H1 (cell line): ENCODE data around the gene ITPK1. TPM values are rescaled to one million over a fixed set of nuclear protein-coding genes. Genes with fewer than 3 reads are reported as not detected.

Source experiments
- CTCF ChIA-PET: fragments of 300-600 bp; sonication (Branson Sonifier 250); formaldehyde crosslinking; loops from one replicate; lab custom pipeline; 2021; ENCODE audit not compliant: partially characterized antibody; lab: Charles Lee
- POLR2A ChIA-PET: fragments of 300-600 bp; sonication (Branson Sonifier 250); formaldehyde crosslinking; loops from one replicate; lab custom pipeline; 2021; ENCODE audit warnings: inconsistent platforms; ENCODE audit not compliant: partially characterized antibody; lab: Charles Lee
- DNase-seq, 2 experiments: peaks; one replicate each; pipeline versions ENCODE4 v3.0.0 to v3.0.0-alpha.2; 2010 to 2022; ENCODE audit warnings: low spot score in 2 of 2, low read depth in 1 of 2, mixed read lengths in 1 of 2
- FAIRE-seq: peaks from 2 replicates; lab custom pipeline; 2011; peaks lifted over from hg19 to GRCh38; lab: Jason Lieb, UNC
- H2AFZ ChIP-seq: 2 replicates; pipeline ENCODE4 v1.8.1; 2012; ENCODE audit warnings: low read length, inconsistent platforms
- H2AK5ac ChIP-seq: 2 replicates; pipeline ENCODE4 v1.6.1; 2013; ENCODE audit warnings: low read depth, low read length
- H2BK120ac ChIP-seq: replicated peaks from 2 replicates; pipeline ENCODE3; 2013; ENCODE audit warnings: low read depth, low read length, inconsistent platforms
- H2BK12ac ChIP-seq: 2 replicates; pipeline ENCODE4 v1.6.1; 2013; ENCODE audit warnings: low read depth, low read length
- H2BK15ac ChIP-seq: 2 replicates; pipeline ENCODE4 v1.6.1; 2013; ENCODE audit warnings: low read length
- H2BK20ac ChIP-seq: 2 replicates; pipeline ENCODE4 v1.6.1; 2013; ENCODE audit warnings: low read length
- H2BK5ac ChIP-seq: 2 replicates; pipeline ENCODE4 v1.6.1; 2013; ENCODE audit warnings: low read depth, low read length
- H3K14ac ChIP-seq: 2 replicates; pipeline ENCODE4 v1.6.1; 2013; ENCODE audit warnings: inconsistent platforms; ENCODE audit not compliant: insufficient read length
- H3K18ac ChIP-seq: 2 replicates; pipeline ENCODE4 v1.6.1; 2013; ENCODE audit warnings: low read length; ENCODE audit errors: extremely low read depth
- H3K23ac ChIP-seq: 2 replicates; pipeline ENCODE4 v1.6.1; 2013; ENCODE audit warnings: inconsistent platforms; ENCODE audit not compliant: insufficient read length
- H3K23me2 ChIP-seq: 2 replicates; pipeline ENCODE4 v1.6.1; 2013; ENCODE audit warnings: low read depth, low read length
- H3K27ac ChIP-seq: 2 replicates; pipeline ENCODE4 v1.6.1; 2011; ENCODE audit warnings: low read depth, low read length, inconsistent platforms
- H3K27me3 ChIP-seq, 4 experiments: replicated peaks in 1 of 4; 1 replicate in 1 of 4; 2 replicates in 3 of 4; pipeline versions ENCODE4 v1.6.1 to v1.8.1; 2011 to 2013; ENCODE audit warnings: low read length in 3 of 4, mild to moderate bottlenecking in 3 of 4, inconsistent platforms in 2 of 4, mixed read lengths in 2 of 4, moderate library complexity in 1 of 4; ENCODE audit not compliant: control insufficient read depth in 3 of 4, insufficient read depth in 3 of 4; ENCODE audit errors: extremely low read depth in 1 of 4
- H3K36me3 ChIP-seq, 4 experiments: 2 replicates each; pipeline versions ENCODE4 v1.6.1 to v1.8.1; 2011 to 2013; ENCODE audit warnings: mild to moderate bottlenecking in 4 of 4, low read length in 3 of 4, moderate library complexity in 2 of 4, control low read depth in 1 of 4, inconsistent platforms in 1 of 4; ENCODE audit not compliant: insufficient read depth in 4 of 4, control insufficient read depth in 2 of 4
- H3K4ac ChIP-seq: replicated peaks from 2 replicates; pipeline ENCODE3; 2013; ENCODE audit warnings: low read length, low read depth, mixed read lengths, inconsistent platforms; ENCODE audit not compliant: insufficient read length
- H3K4me1 ChIP-seq, 4 experiments: replicated peaks in 1 of 4; 1 replicate in 1 of 4; 2 replicates in 3 of 4; pipeline versions ENCODE4 v1.6.1 to v1.8.1; 2011 to 2013; ENCODE audit warnings: low read length in 3 of 4, inconsistent platforms in 2 of 4, mixed read lengths in 1 of 4; ENCODE audit not compliant: insufficient read depth in 4 of 4, control insufficient read depth in 3 of 4
- H3K4me2 ChIP-seq, 2 experiments: 2 replicates each; pipeline versions ENCODE4 v1.6.1 to v1.8.1; 2011 to 2013; ENCODE audit warnings: low read depth in 2 of 2, low read length in 2 of 2, control low read depth in 1 of 2, inconsistent platforms in 1 of 2, mild to moderate bottlenecking in 1 of 2; ENCODE audit not compliant: insufficient read depth in 1 of 2
- H3K4me3 ChIP-seq, 4 experiments: fragments of 200-600, 300-600 bp in 1 of 4; sonication (generic), shearing (Covaris generic), sonication (Bioruptor Twin) in 1 of 4; 2 replicates each; pipeline versions ENCODE4 v1.5.1 to v1.8.1; 2011 to 2016; ENCODE audit warnings: low read length in 4 of 4, low read depth in 3 of 4, control low read depth in 2 of 4, inconsistent platforms in 2 of 4, mild to moderate bottlenecking in 2 of 4, mixed read lengths in 1 of 4, moderate library complexity in 1 of 4; ENCODE audit not compliant: insufficient read depth in 2 of 4; ENCODE audit errors: extremely low read depth in 1 of 4
- H3K56ac ChIP-seq: replicated peaks from 2 replicates; pipeline ENCODE3; 2013; ENCODE audit warnings: low read depth, mild to moderate bottlenecking, mixed read lengths, low read length, inconsistent platforms; ENCODE audit not compliant: insufficient read length
- H3K79me1 ChIP-seq: 2 replicates; pipeline ENCODE4 v1.6.1; 2013; ENCODE audit warnings: low read depth, low read length, control low read depth
- H3K79me2 ChIP-seq, 2 experiments: 2 replicates each; pipeline versions ENCODE4 v1.6.1 to v1.8.1; 2012 to 2013; ENCODE audit warnings: low read length in 2 of 2, mild to moderate bottlenecking in 2 of 2, inconsistent platforms in 1 of 2; ENCODE audit not compliant: insufficient read depth in 2 of 2, control insufficient read depth in 1 of 2
- H3K9ac ChIP-seq, 4 experiments: replicated peaks in 1 of 4; 1 replicate in 1 of 4; 2 replicates in 3 of 4; pipeline versions ENCODE4 v1.6.1 to v1.8.1; 2011 to 2013; ENCODE audit warnings: low read depth in 3 of 4, low read length in 3 of 4, control low read depth in 2 of 4, mild to moderate bottlenecking in 2 of 4, moderate library complexity in 2 of 4, inconsistent platforms in 1 of 4; ENCODE audit errors: extremely low read depth in 1 of 4
- H3K9me3 ChIP-seq, 2 experiments: 2 replicates each; pipeline versions ENCODE4 v1.6.1 to v1.8.1; 2012 to 2013; ENCODE audit warnings: mild to moderate bottlenecking in 2 of 2, moderate library complexity in 2 of 2, control low read depth in 1 of 2, inconsistent platforms in 1 of 2, low read depth in 1 of 2, low read length in 1 of 2, mixed read lengths in 1 of 2; ENCODE audit not compliant: insufficient read depth in 2 of 2
- H4K20me1 ChIP-seq, 2 experiments: replicated peaks in 1 of 2; 2 replicates each; pipeline versions ENCODE3 to v1.8.1; 2011 to 2013; ENCODE audit warnings: inconsistent platforms in 2 of 2, low read length in 2 of 2, mild to moderate bottlenecking in 1 of 2; ENCODE audit not compliant: insufficient read depth in 2 of 2, control insufficient read depth in 1 of 2
- H4K5ac ChIP-seq: 2 replicates; pipeline ENCODE4 v1.6.1; 2013; ENCODE audit warnings: low read length, low read depth, mixed read lengths, inconsistent platforms; ENCODE audit not compliant: insufficient read length
- H4K8ac ChIP-seq: 2 replicates; pipeline ENCODE4 v1.8.0; 2013; ENCODE audit warnings: mild to moderate bottlenecking, moderate library complexity, low read length, inconsistent platforms; ENCODE audit not compliant: insufficient read depth; ENCODE audit errors: extremely low read depth
- H4K91ac ChIP-seq: replicated peaks from 2 replicates; pipeline ENCODE3; 2013; ENCODE audit warnings: low read length, mixed read lengths, inconsistent platforms; ENCODE audit not compliant: insufficient read length
- ATF3 ChIP-seq: IDR thresholded peaks from 2 replicates; pipeline ENCODE4 v1.6.1; 2011; ENCODE audit warnings: low read depth, mild to moderate bottlenecking, low read length; ENCODE audit not compliant: insufficient read depth
- BCL11A ChIP-seq, 2 experiments: IDR thresholded peaks; one replicate each; pipeline ENCODE4 v1.6.1; 2011; ENCODE audit warnings: low read depth in 2 of 2, low read length in 2 of 2, mild to moderate bottlenecking in 2 of 2
- CBX8 ChIP-seq: fragments of 300-800, 300-1000 bp; sonication (generic); IDR thresholded peaks from 2 replicates; pipeline ENCODE4 v1.7.1; 2016; ENCODE audit warnings: low read depth, low read length, borderline replicate concordance
- CHD1 ChIP-seq: IDR thresholded peaks from 2 replicates; pipeline ENCODE4 v1.6.1; 2012; ENCODE audit warnings: low read depth, low read length, improper control_type of control experiment
- EP300 ChIP-seq, 2 experiments: IDR thresholded peaks; 1 replicate in 1 of 2; 2 replicates in 1 of 2; pipeline ENCODE4 v1.6.1; 2011 to 2012; ENCODE audit warnings: low read depth in 2 of 2, low read length in 2 of 2, mild to moderate bottlenecking in 2 of 2, borderline replicate concordance in 1 of 2, inconsistent platforms in 1 of 2, moderate library complexity in 1 of 2
- EZH2 ChIP-seq: fragments of 200-600 bp; sonication (generic); IDR thresholded peaks from 2 replicates; pipeline ENCODE4 v1.7.1; 2012; ENCODE audit warnings: low read depth, mild to moderate bottlenecking, moderate library complexity, low read length, inconsistent platforms; ENCODE audit not compliant: severe bottlenecking
- GABPA ChIP-seq: IDR thresholded peaks from 2 replicates; pipeline ENCODE4 v1.6.1; 2011; ENCODE audit warnings: mild to moderate bottlenecking, low read length, moderate library complexity, borderline replicate concordance; ENCODE audit not compliant: insufficient read depth
- KDM5A ChIP-seq: fragments of 200-600 bp; IDR thresholded peaks from 2 replicates; pipeline ENCODE4 v1.7.1; 2012; ENCODE audit warnings: mild to moderate bottlenecking, low read length, inconsistent platforms, mixed read lengths
- POLR2A ChIP-seq, 2 experiments: IDR thresholded peaks; 1 replicate in 1 of 2; 2 replicates in 1 of 2; pipeline ENCODE4 v1.6.1; 2011; ENCODE audit warnings: low read depth in 2 of 2, low read length in 2 of 2, mild to moderate bottlenecking in 2 of 2; ENCODE audit errors: control extremely low read depth in 1 of 2
- SAP30 ChIP-seq: fragments of 300-600 bp; sonication (generic); IDR thresholded peaks from 2 replicates; pipeline ENCODE4 v1.7.1; 2012; ENCODE audit warnings: low read length, moderate library complexity, mild to moderate bottlenecking, inconsistent platforms; ENCODE audit not compliant: insufficient read depth, insufficient replicate concordance
- SIX5 ChIP-seq: IDR thresholded peaks from 2 replicates; pipeline ENCODE4 v1.6.1; 2011; ENCODE audit warnings: mild to moderate bottlenecking, low read depth, low read length
- SP4 ChIP-seq: IDR thresholded peaks from 2 replicates; pipeline ENCODE4 v1.6.1; 2012; ENCODE audit warnings: low read length, inconsistent platforms
- whole genome bisulfite sequencing, 2 experiments: shearing (Covaris generic) in 1 of 2; methylation state at CpG; one replicate each; pipeline versions ENCODE4 v1.1.6 to v1.1.7; 2013 to 2015; ENCODE audit warnings: low lambda C conversion rate in 2 of 2, mixed read lengths in 2 of 2, inconsistent platforms in 1 of 2, low coverage in 1 of 2, missing lambda C conversion rate in 1 of 2; ENCODE audit not compliant: insufficient replicate concordance in 2 of 2, insufficient coverage in 1 of 2, insufficient read length in 1 of 2; ENCODE audit errors: extremely low coverage in 1 of 2, missing lambda C conversion rate in 1 of 2; 5-methylcytosine and 5-hydroxymethylcytosine counted together
- polyA plus RNA-seq, 7 experiments: library from polyadenylated mRNA; depleted of rRNA in 3 of 7; stranded (reverse) in 5 of 7; unstranded in 2 of 7; fragments of >200 nt in 5 of 7; fragments of 200-250 nt in 2 of 7; gene quantifications; 1 replicate in 5 of 7; 2 replicates in 1 of 7; 4 replicates in 1 of 7; pipeline versions ENCODE4 v1.2.1 to v1.2.3, GENCODE V29; 2011 to 2013; ENCODE audit warnings: missing spikeins in 2 of 7, mixed read lengths in 2 of 7
- total RNA-seq: library from RNA; stranded (reverse); fragmentation: NEBNext Ultra II Directional; extraction: Animal tissue kit (Norgen Biotek cat#: 25700); gene quantifications from 2 replicates; pipeline ENCODE4 v1.2.1, GENCODE V29; 2021

The ITPK1 gene
- total and polyA plus RNA-seq, 2 of the 8 experiments (the other 6 are each of a cell fraction or from before 2014, with no cell fraction given): 108 to 143 TPM

- H2AFZ ChIP-seq: no peak overlapping the region
- no peaks in the 10 kb centered on the region for H3K9me3 ChIP-seq
- DNase-seq: no peak
- H3K79me1 ChIP-seq: peaks cover 20% of the 10 kb centered on the region
- no peak overlapping the region for H2BK15ac ChIP-seq
- TF ChIP-seq KDM5A: no peak
- TF ChIP-seq BCL11A (IDR thresholded peaks at IDR 0.05; ENCODE audit: low read depth in 2 of 2, low read length in 2 of 2): no peak
- TF ChIP-seq SP4: no peak
- no peak for TF ChIP-seq GABPA
- TF ChIP-seq CBX8: no peak
- TF ChIP-seq CHD1: no peak
- TF ChIP-seq EZH2: no peak
- TF ChIP-seq ATF3: no peak
- no peak for TF ChIP-seq SIX5
- TF ChIP-seq SAP30: no peak
- TF ChIP-seq EP300 (IDR thresholded peaks at IDR 0.05; ENCODE audit: borderline replicate concordance in 1 of 2, low read depth in 2 of 2, low read length in 2 of 2): no peak
- no peak for TF ChIP-seq POLR2A (IDR thresholded peaks at IDR 0.05; ENCODE audit: control extremely low read depth in 1 of 2, low read depth in 2 of 2, low read length in 2 of 2)
- no peak overlapping the region for H3K56ac ChIP-seq
- no peak overlapping the region for H3K4me2 ChIP-seq
- FAIRE-seq: no peak
- H4K91ac ChIP-seq: no peak overlapping the region
- H3K4me3 ChIP-seq: no peak overlapping the region
- H4K20me1 ChIP-seq: peaks cover 18 to 27% of the 10 kb centered on the region in 2 experiments
- peaks cover 11% of the 10 kb centered on the region for H3K23me2 ChIP-seq
- H2AK5ac ChIP-seq: no peak overlapping the region
- no peak overlapping the region for H3K27ac ChIP-seq
- no peak overlapping the region for H3K23ac ChIP-seq
- ChIA-PET POLR2A (no interaction called here), CTCF (interaction anchor here (0.5 to 5.0 kb wide), 8 partner anchors 8 to 230 kb away, joined by 3 to 128 read pairs (median 3); no protein-coding TSS in a partner anchor)
- H3K14ac ChIP-seq: no peak overlapping the region
- no peak overlapping the region for H2BK5ac ChIP-seq
- WGBS, 2 experiments: 86% methylated on average over 5 of the region's 5 CpGs; no CpG with 5 or more reads in 1 of the 2 experiments
- H4K5ac ChIP-seq: no peak overlapping the region
- no peak overlapping the region for H2BK120ac ChIP-seq
- H3K18ac ChIP-seq: peak overlapping the region; percentile 28
- no peak overlapping the region for H4K8ac ChIP-seq
- H3K79me2 ChIP-seq: peaks cover 14 to 87% of the 10 kb centered on the region in 2 experiments; a peak in 3 of 4 replicates
- no peak overlapping the region for H2BK12ac ChIP-seq
- H3K4ac ChIP-seq: no peak overlapping the region
- no peak overlapping the region for H3K9ac ChIP-seq
- H3K27me3 ChIP-seq: no peaks in the 10 kb centered on the region
- H3K36me3 ChIP-seq: no peaks in the 10 kb centered on the region
- H3K4me1 ChIP-seq: peaks cover 13 to 20% (median 19%) of the 10 kb centered on the region in 4 experiments
- no peak overlapping the region for H2BK20ac ChIP-seq
Measured at GRCh38 chr14:93110856-93111419, 4.8 kb downstream of the ITPK1 start.
